GM19240 (cell line): ENCODE results near the gene TARS2.

Experiments
- DNase-seq: peaks from one replicate; pipeline ENCODE4 v3.0.0; 2011; ENCODE audit warnings: low spot score; ENCODE audit not compliant: insufficient read length

TARS2 gene, protein sequence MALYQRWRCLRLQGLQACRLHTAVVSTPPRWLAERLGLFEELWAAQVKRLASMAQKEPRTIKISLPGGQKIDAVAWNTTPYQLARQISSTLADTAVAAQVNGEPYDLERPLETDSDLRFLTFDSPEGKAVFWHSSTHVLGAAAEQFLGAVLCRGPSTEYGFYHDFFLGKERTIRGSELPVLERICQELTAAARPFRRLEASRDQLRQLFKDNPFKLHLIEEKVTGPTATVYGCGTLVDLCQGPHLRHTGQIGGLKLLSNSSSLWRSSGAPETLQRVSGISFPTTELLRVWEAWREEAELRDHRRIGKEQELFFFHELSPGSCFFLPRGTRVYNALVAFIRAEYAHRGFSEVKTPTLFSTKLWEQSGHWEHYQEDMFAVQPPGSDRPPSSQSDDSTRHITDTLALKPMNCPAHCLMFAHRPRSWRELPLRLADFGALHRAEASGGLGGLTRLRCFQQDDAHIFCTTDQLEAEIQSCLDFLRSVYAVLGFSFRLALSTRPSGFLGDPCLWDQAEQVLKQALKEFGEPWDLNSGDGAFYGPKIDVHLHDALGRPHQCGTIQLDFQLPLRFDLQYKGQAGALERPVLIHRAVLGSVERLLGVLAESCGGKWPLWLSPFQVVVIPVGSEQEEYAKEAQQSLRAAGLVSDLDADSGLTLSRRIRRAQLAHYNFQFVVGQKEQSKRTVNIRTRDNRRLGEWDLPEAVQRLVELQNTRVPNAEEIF

GRCh38 chr1:150486966-150487762 lies at the start of gene TARS2:
Gene TARS2 (plus strand): TSS chr1:150487419. CDS start chr1:150487451, 32 bp downstream.
- peak; percentile 84 for DNase-seq

DNA sequence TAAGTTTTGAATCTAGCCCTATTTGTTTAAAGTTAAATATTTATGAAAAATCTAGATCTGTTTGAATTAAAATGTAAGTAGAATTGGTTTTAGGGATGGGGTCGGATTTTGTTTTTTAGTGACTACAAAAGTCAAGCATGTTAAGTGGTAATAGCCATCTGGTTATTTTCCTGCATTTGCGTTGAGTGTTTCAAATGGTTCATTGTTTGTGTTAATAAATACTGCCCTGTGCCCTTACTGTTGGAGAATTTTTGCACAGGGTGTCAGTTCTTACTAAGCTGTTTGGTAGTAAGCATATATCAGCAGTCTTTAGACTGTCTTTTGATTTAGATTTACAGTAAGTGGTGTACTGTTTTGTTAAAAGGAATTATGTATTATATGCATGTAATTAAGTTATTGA lies 46.1 kb upstream of the TARS2 start:
- DNase-seq, result no peak

DNA sequence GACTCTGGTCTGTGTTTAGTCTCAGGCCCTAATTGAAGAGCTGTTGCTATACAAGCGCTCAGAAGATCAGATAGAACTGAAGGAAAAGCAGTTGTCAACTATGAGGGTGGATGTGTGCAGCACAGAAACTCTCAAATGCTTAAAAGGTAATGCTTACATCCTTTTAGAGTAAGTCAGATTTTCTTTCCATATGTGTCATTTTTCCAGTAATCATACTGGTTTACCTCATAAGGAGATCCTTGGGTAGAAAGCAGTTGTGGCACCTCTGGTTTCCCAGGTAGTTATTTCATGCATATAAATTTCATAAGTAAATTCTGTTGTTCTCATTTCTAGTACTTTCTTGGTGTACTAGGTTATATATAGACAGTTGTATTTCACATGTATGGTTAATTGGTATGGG lies 43.0 kb upstream of the TARS2 start:
- DNase-seq, result no peak

DNA sequence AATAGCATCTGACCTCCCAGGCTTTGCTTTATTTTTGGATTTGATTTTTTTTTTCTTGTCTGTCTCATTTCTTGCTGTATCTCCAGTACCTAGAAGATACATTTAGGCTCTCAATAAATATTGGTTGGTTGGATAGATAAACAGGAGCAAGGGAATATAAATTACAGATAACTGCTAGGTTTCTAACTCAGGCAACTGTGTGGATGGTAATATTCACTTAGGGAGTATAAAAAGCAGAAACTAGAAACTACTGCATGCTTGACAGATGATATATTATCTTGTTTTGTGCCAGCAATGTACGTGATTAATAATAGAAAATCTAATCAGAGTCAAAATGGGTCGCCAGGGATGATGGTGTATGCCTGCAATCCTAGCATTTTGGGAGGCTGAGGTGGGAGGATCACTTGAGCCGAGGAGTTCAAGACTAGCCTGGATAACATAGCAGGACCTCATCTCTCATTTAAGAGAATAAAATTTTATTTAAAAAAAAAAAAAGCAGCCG lies 31.0 kb upstream of the TARS2 start:
- DNase-seq, result no peak

GRCh38 chr1:150464422-150464826 lies 22.8 kb upstream of the TARS2 start:
- DNase-seq, result peak; percentile 61

DNA sequence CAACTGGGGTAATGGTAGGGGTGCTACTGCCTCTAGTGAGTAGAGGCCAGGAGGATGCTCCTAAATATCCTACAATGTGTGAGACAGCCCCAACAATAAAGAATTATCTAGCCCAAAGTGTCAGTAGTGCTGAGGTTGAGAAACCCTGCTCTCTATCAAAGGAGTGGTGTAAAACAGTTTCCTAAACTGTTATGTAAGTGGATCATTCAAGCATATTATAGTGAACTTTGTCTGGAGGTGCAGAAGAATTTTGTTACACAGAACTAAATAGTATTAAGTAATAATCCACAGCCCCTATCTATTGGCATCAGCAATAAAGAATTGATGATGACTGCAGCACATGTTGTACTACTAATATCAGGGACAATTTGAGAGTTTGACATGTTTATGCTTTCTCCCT lies 20.3 kb upstream of the TARS2 start:
- no peak for DNase-seq

DNA sequence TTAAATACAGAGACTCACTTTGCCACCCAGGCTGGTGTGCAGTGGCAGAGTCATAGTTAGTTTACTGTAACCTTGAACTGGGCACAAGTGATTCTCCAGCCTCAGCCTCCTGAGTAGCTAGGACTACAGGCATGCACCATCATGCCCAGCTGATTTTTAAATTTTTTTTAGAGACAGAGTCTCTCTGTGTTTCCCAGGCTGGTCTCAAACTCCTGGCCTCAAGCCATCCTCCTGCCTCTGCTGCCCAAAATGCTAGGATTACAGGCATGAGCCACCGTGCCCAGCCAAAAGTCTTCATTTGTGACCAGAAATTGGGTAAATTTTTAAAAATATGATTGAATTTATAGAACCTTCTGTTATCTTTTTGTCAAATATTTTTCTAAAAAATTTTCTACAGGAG lies 17.9 kb upstream of the TARS2 start:
- DNase-seq, result no peak

DNA sequence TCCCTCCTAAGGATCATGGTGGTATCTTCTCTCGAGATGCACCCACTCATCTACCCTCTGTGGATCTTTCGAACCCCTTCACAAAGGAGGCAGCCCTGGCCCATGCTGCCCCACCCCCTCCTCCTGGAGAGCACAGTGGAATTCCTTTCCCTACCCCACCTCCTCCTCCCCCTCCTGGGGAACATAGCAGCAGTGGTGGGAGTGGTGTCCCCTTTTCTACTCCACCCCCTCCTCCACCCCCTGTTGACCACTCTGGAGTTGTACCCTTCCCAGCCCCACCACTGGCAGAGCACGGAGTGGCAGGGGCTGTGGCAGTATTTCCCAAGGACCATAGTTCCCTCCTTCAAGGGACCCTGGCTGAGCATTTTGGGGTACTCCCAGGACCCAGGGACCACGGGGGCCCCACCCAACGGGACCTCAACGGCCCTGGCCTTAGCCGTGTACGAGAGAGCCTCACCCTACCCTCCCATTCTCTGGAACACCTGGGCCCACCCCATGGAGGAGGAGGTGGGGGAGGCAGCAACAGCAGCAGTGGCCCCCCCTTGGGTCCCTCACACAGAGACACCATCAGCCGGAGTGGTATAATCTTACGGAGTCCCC lies 14.5 kb upstream of the TARS2 start:
- DNase-seq, result no peak

GRCh38 chr1:150473659-150474058 lies 13.6 kb upstream of the TARS2 start:
- DNase-seq, result no peak

DNA sequence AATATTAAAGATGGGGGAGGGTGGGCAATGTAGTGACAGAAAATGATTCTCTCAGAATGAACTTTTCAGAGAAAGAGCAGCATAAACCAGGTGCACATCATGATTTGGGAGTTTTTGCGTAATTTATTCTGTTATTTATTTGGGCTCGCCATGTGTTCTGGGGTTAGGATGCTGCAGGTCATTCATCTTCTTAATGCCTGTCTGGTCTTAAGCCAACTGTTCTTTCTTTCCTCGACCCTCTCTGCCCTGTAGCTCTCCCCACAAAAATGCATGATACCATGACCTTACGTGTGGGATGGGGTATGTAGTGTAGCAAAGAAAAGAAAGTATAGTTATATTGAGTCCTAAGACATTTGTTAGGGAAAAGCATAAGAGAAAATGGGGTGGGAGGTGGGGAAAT lies 12.3 kb upstream of the TARS2 start:
- DNase-seq, result no peak

DNA sequence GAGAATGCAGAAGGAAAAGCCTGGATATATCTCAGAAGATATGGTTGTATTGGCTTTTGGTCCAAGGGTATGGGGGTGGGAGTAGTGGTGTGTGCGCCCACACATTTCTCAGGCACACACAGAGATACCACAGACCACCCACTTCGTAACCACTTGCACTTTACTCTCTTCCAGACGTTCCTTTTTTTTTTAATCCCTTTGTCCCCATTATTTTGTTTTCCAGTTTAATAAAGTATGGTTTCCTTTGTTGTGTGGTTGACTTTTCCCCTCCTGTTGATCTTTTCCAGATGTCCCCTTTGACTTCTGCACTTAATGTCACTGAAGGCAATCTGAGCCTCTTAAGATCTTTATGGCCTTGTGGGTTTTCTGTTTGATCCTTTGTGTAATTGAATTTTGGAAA lies 10.5 kb upstream of the TARS2 start:
- no peak for DNase-seq

DNA sequence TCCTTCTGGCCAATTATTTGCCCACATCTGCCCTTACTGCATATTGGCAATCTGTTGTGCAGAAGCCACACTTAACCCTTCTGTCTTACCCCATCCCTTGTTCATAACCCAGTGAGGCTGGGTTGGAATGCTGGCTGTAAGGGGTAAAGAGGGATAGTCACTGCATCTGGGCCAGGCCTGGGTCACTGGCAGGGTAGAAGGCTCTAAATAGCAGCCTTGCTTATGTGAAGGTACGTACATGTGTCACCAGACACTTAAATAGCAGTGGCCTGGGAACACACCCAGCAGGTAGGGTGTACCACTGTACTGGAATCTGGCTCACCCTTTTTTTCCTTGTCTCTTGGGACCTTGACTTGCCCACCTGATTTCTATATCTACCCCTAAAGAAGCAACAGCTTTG lies 9.9 kb upstream of the TARS2 start:
- no peak for DNase-seq

DNA sequence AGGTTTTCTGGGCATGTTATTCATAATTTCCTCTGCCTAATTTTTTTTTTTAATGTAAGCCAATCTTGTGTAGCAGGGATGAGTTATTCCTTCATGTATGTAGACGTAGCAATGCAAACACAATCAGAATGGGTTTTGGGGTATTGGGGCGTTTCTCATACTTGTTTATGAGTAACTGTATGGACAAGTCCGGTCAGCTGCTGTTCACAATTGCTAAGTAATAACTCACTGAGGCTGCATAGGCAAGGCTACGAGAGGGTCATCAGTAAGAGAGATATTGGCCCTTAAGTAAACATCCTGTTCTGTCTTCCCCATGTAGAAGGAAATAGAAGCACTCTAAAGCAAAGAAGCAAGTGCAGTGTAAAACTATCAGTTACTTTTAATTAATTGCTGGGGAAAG lies 9.5 kb upstream of the TARS2 start:
- no peak for DNase-seq

DNA sequence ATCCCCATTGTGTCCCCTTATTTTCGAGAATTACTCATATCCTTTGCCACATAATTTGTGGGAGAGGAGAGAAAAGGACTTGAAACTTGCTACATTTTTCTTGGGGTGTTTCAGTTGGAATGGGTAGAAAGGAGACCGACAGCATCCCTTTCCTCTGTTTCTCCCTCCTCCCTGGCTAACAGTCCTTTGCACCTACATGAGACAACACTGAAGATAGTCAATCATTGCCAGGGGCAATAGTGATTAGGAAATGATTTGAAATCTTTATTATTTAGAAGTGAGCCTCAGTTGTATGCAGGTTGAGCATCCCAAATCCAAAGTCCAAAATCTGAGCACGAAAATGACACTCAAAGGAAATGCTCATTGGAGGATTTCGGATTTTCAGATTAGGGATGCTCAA lies 7.8 kb upstream of the TARS2 start:
- no peak for DNase-seq

DNA sequence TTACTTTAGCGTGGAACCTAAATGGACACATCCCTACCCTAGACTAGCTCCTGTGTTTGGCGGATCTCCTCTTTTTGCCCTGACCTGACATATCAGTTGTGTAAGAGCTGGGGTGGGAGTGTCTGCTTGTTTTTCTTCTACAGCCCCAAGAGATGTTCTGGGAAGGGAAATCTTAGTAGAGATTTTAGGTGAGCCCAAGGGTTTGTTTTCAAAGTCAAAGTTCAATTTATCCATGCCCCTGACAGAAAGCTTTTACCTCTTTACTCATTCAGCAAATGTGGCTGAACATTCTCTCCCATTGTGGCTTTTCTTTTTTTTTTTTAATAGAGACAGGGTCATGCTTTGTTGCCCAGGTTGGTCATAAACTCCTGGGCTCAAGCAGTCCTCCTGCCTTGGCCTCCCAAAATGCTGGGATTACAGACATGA lies 7.3 kb upstream of the TARS2 start:
- no peak for DNase-seq

DNA sequence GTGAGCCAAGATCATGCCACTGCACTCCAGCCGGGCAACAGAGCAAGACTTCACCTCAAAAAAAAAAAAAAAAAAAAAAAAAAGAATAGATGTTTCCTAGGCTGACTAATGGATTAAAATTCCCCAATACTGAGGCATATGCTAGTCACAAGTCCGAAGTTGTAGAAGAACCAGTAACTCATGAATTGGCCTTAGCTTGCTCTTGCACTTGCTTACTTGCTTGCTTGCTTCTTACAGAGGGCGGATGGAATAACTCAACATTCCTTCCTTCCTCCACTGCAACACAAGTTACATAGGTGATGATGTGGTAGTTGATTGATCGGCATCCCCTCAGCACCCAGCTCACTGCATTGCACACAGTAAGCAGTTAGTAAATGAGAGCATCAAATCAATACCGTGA lies 2.8 kb upstream of the TARS2 start:
- DNase-seq, result no peak

GRCh38 chr1:150484861-150485260 lies 2.4 kb upstream of the TARS2 start:
- no peak for DNase-seq

- DNase-seq, result no peak
These were observed 520 bp downstream of the TARS2 start for GRCh38 chr1:150487763-150488115.

- DNase-seq, result no peak
These were observed 6.0 kb downstream of the TARS2 start for GRCh38 chr1:150493175-150493574.

DNA sequence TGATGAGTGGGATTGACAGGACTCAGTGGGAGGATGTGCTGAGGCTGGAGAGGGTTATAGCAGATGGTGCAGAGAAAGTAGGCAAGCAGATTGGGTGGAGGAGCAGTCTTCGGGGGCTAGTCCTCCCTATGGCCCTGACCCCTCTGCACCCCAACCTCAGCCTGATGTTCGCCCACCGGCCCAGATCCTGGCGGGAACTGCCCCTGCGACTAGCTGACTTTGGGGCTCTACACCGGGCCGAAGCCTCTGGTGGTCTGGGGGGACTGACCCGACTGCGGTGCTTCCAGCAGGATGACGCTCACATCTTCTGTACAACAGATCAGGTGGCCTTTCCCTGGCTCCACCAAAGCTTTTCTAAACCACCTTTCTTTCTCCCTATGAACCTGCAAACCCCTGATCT lies 11.1 kb downstream of the TARS2 start:
- DNase-seq, result no peak

DNA sequence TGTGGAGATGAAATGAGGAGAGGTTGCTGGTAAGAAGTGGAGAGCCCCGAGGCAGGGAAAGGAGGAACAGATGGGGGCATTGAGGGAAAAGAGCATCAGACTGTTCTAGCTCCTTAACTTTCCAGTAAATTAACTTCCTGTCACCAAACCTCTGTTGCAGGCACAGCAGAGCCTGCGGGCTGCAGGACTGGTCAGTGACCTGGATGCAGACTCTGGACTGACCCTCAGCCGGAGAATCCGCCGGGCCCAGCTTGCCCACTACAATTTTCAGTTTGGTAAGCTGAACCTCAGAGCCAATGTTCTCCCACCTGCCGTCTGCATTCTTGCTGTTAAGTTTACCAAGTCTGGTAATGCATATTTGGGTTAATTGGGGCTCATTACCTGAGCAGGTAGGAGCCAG lies 18.2 kb downstream of the TARS2 start:
- DNase-seq, result no peak
